Hepatic stellate cell (primary cell): ENCODE measurements around the gene ENTPD2.
"Not testable (repeated sequence)": the region's sequence is repeated elsewhere in the genome, so short reads cannot be mapped to it uniquely, and the experiment has no call there.

Source experiments
- DNase-seq: peaks from one replicate; pipeline ENCODE4 v3.0.0; 2011; ENCODE audit warnings: low spot score

ENTPD2 gene

DNA sequence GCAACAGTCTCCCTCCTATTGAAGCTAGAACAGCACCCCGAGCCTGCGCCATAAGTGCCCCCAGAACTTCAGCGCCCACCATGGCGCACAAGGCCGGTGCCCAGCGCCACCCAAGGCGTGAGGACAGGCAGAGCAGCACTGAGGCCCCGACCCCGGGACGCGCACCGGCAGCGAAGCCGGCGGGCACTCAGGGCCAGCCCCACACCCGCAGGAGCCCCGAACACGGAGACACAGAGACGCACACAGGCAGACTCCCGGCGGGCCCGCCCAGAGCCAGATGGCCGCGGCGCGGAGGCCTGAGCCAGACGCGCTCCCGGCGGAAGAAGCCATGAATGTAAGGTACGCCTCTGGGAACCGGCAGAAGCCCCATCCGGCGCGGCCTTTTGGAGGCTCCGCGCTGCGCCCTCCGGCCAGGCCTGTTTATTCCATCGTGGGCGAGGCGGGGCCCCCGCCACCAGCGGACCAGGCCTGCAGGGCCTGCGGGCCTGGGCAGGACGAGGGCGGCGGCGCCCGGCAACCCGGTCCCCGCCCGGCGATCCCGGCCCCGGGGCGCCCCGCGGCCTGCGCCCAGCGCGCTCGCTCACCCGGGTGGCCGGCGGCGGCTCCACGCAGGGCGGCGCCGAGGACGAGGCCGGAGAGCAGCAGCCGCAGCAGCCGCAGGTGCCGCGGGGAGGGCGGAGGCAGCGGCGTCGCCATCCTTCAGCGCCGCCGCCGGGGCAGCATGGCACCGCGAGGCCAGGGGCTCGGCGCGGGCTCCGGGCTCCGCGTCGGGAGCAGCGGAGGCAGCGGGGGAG lies 8.4 kb downstream of the ENTPD2 start:
- DNase-seq, result peak; percentile 72

GRCh38 chr9:137044502-137045177 lies 9.2 kb downstream of the ENTPD2 start:
- DNase-seq, result peak; percentile 41

DNA sequence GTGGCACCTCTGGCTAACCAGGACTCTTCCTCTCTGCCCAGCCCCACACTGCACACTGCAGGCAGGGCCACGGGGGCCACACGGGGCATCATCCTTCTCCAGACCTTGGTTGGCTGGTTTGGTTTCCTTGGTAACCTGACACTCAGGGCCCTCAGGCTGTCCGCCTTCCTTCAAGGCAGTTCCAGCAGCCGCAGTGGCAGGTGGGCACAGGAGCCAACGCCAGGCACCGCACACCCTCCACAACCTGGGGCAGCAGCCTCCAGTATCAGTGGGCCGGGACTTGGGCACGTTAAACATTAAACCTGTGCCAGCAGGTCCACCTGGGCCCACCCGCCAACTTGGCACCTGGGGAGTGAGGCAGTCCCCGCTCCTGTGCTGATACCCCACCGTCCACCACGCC lies 9.8 kb downstream of the ENTPD2 start:
- no peak for DNase-seq

DNA sequence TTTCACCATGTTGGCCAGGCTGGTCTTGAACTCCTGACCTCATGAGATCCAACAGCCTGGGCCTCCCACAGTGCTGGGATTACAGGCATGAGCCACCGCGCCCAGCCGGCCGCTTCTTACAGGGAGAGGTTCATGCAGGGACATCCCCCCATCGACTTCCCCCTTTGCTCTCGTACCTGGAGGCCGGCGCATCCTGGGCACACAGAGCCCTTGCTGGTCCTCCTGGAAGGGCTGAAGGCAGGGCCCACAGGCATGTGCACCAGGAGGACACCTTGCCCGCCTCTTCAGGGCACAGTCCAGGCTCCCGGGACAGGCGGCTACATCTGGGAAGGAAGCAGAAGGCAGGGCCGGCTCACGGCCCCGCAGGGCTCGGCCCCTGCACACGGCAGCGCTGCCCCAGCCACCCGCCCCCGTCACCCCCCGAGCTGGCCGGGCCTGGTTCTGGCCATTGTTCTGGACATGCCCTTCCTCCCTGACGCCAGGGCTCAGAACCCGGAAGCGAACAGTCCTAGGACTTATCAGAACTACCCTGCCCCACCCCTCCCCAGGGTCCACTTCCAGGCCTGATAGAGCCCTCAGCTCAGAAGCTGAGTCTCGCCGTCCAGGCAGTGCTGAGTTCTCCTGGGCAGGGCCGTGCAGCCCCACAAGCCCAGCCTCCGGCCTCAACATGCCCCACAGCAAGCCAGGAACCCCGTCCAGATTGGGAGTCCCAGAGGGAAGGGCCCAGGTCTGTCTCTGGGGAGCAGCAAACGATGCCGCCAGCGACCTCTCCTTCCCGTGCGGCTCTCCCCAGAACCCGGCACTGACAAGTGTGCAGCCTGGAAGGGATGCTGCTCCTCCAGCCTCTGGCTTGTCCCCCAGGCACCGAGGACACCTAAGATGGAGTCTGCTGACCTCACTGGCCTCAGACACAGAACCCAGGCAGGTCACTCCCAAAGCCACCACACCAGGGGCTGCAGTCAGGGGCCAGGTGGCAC lies 10.8 kb downstream of the ENTPD2 start:
- DNase-seq, result no peak

- no peak for DNase-seq
These were observed 12.7 kb downstream of the ENTPD2 start for GRCh38 chr9:137041124-137041523.

- DNase-seq, result no peak
These were observed 13.3 kb downstream of the ENTPD2 start for GRCh38 chr9:137040568-137040967.

GRCh38 chr9:137039611-137040366 lies 14.1 kb downstream of the ENTPD2 start:
- no peak for DNase-seq

DNA sequence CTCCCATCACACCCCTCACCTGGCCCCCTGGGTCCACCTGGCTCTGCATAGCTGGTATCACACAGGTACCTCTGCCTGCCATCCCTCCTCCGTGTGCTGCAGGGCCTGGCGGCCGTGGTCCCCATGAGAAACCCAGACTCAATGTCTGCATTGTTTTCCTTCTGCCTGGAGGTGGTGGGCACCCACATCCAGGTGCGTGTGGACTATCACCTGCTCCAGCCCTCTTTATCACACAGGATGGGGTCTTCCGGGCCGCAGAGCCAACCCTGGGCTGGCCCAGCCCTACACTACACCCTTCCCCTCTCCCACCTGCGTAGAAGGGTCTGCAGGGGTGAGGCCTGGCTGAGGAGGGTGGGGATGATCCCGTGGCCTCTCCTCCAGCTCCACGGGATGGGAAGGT lies 14.9 kb downstream of the ENTPD2 start:
- no peak for DNase-seq

- no peak for DNase-seq
These were observed 16.4 kb downstream of the ENTPD2 start for GRCh38 chr9:137037483-137037882.

GRCh38 chr9:137037035-137037434 lies 16.8 kb downstream of the ENTPD2 start:
- no peak for DNase-seq

DNA sequence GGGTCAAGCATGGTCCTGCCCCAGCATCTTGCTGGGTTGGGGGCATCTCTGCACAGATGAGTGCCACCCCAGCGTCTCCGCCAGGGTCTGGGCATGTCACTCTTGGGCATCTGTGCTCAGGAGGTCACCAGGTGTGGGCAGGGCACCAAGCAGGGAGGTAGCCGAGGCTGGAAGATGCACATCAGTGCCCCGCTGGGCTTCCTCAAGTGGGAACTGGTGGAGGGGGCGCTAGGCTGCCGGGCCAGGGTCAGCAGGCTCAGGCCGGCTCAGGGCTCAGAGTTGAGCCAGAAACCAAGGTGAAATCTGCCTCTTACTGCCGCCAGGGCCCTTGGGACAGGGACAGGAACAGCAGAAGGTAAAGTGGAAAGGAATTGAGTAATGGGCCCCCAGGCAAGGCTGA lies 17.9 kb downstream of the ENTPD2 start:
- DNase-seq, result no peak

GRCh38 chr9:137035507-137035834 lies 18.4 kb downstream of the ENTPD2 start:
- DNase-seq, result no peak

- DNase-seq, result peak; percentile 92
These were observed 19.0 kb downstream of the ENTPD2 start for GRCh38 chr9:137034709-137035506.

DNA sequence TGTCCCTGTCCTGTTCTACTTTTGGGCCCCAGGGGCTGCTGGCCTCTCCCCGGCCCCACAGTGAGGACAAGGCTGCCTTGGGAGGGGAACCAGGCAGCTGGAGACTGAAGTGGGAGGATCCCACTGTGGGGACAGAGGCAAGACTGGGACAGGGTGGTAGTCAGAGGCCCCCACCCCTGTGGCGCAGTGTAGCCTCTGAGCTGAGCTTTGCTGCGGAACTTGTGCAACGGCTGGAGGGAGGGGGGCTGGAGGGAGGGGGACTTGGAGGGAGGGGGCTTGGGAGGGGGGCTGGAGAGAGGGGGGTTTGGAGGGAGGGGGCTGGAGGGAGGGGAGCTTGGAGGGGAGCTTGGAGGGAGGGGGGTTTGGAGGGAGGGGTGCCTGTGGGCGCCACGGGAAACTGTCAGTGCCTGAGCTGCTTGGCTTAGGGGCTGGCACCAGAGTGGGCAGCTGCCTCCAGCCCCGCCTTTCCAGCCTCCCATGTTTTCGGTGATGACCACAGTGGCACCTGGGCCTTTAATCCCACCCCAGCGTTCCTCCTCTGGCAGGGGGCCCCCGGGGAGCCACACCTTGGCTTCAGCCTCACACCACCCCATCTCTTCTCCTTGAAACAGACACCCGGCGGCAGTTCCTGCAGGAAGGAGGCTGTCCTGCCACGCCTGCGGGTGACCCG lies 19.7 kb downstream of the ENTPD2 start:
- no peak for DNase-seq

GRCh38 chr9:137033481-137033880 lies 20.4 kb downstream of the ENTPD2 start:
- not testable (repeated sequence) for DNase-seq

- no peak for DNase-seq
These were observed 21.0 kb downstream of the ENTPD2 start for GRCh38 chr9:137032858-137033257.

DNA sequence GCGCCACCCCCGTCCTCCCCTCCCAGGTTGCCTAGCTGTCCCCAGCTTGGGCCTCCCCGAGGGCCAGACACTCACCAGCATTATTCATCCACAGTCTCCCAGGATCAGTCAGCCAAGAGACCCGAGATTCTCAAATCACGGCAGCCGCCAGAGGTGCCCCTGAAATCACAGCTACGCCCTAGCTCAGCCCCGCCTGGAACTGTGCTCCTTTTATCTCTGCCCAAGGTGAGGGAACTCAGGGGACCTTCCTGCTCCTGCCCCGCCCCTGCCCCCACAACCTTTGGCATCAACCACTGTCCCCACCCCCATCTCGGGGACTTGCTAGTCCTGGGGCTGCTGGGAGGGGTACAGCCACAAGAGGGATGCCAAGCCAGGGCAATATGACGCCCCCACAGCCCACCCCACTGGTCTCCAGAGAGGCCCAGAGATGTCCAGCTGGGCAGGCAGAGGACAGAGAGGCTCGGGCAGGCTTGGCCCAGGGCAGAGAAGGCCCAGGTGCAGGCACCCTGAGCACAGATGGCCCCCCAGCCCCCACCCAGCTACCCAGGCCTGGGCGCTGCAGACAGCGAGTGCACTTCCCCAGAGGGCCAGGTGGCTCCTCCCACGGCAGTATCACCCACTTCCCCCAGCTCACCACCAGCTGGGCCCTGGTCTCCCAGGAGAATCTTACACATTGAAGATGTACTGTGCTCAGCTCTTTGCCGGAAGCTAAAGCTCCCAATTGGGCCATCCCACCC lies 21.8 kb downstream of the ENTPD2 start, which contains the start of gene FUT7:
FUT7 (minus strand) TSS at position 185 of the 737 bp plus-strand sequence; CDS start at position 88, 97 bp downstream.
- DNase-seq, result no peak

DNA sequence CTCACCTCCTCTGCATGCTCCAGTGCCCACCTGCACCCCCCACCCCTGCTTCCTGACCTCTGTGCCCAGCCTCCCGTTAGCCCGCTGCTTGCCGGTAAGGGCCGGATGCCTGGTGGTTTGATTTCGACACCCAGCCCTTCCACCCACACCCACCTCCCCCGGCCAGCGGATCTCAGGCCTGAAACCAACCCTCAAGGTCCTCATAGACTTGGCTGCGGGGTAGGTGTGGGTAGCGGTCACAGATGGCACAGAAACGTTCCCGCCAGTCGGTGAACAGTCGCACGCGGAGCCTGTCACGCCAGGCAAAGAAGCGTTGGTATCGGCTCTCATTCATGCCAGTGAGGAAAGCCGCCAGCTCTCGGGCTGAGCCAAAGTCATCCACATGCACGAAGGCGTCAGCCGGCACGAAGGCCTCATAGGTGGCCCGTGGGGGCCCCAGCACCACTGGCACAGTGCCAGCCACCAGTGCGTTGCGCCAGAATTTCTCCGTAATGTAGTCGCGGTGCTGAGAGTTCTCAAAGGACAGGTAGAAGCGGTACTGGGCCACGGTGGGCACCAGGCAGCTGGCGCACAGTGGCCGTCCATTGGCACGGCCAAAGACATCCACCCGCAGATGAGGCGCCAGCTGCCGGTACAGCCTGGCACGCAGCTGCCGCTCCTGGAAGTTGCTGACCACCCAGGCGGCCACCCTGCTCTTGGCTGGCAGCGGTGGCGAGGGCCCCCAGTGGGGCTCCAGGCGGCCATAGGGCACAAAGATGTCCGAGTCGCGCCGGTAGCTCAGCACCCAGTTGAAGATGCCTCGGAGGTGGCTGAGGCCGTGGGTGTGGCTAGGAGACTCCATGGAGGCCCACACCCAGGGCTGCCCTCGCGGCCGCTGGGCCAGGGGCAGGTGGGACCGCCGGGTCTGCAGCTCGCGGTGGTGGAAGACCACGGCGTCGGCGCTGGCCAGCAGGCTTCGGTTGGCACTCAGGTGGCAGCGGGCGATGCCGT lies 23.0 kb downstream of the ENTPD2 start:
- DNase-seq, result no peak
